Heart right ventricle (tissue), 16 donors: ENCODE measurements around the gene E2F1. TPM values are rescaled to one million over a fixed set of nuclear protein-coding genes. Genes with fewer than 3 reads are reported as not detected.
A peak's percentile ranks its signal among the peaks of the same experiment; 100 is the strongest.

Experiments used
- ATAC-seq, 8 donors: fragments of 200-7000 bp; cut with Tn5 transposase; one replicate each; pipeline ENCODE4 v1.9.1; 2020; ENCODE audit warnings: mild to moderate bottlenecking in 8 of 8, moderate library complexity in 8 of 8, moderate number of reproducible peaks in 1 of 8
- DNase-seq, 2 donors: peaks; one replicate each; pipeline ENCODE4 v3.0.0-alpha.2; 2020
- H3K27ac ChIP-seq, 10 donors: fragments of 200-600 bp; sonication (generic) in 2 of 10; one replicate each; pipeline versions ENCODE4 v1.5.0 to v1.8.0; 2020 to 2022; ENCODE audit warnings: mild to moderate bottlenecking in 3 of 10
- H3K27me3 ChIP-seq, 7 donors: fragments of 200-600 bp; one replicate each; pipeline ENCODE4 v1.8.0; 2021 to 2022; ENCODE audit warnings: mild to moderate bottlenecking in 2 of 7
- H3K36me3 ChIP-seq, 9 donors: fragments of 200-600 bp; sonication (generic) in 1 of 9; one replicate each; pipeline versions ENCODE4 v1.5.0 to v1.8.0; 2020 to 2022; ENCODE audit warnings: mild to moderate bottlenecking in 2 of 9
- H3K4me1 ChIP-seq, 9 donors: fragments of 200-600 bp; sonication (generic) in 1 of 9; one replicate each; pipeline versions ENCODE4 v1.5.0 to v1.8.0; 2020 to 2022; ENCODE audit warnings: mild to moderate bottlenecking in 4 of 9
- H3K4me3 ChIP-seq, 10 donors: fragments of 200-600 bp; sonication (generic) in 2 of 10; one replicate each; pipeline versions ENCODE4 v1.5.0 to v1.8.0; 2020 to 2022; ENCODE audit warnings: mild to moderate bottlenecking in 7 of 10, moderate library complexity in 2 of 10
- H3K9me3 ChIP-seq, 11 donors: fragments of 200-600 bp in 10 of 11; sonication (generic) in 2 of 11; one replicate each; pipeline versions ENCODE4 v1.5.0 to v1.8.0; 2013 to 2022; ENCODE audit warnings: mild to moderate bottlenecking in 2 of 11, control low read depth in 1 of 11, moderate library complexity in 1 of 11
- CTCF ChIP-seq, 9 donors: fragments of 200-600 bp; sonication (generic) in 2 of 9; IDR thresholded peaks; one replicate each; pipeline versions ENCODE4 v1.5.0 to v1.8.0; 2021 to 2022; ENCODE audit warnings: antibody characterized with exemption in 9 of 9, mild to moderate bottlenecking in 5 of 9, moderate library complexity in 1 of 9
- WGBS, 2 donors: extraction: QIAGEN DNeasy Blood & Tissue Kit; methylation state at CpG; one replicate each; pipeline ENCODE4 v1.1.7; 2013; ENCODE audit warnings: inconsistent platforms in 1 of 2; 5-methylcytosine and 5-hydroxymethylcytosine counted together
- intact Hi-C, 10 donors: fragments of 100-400 bp; cut with DNase I; formaldehyde crosslinking; loops; one replicate each; pipeline versions ENCODE4 v1.11.1 to v1.14.2; 2022
- polyA plus RNA-seq, 2 donors: library from polyadenylated mRNA; stranded (reverse); fragments of 200-250 nt; gene quantifications; one replicate each; pipeline ENCODE4 v1.2.3, GENCODE V29; 2013
- total RNA-seq, 10 donors: library from RNA; stranded (reverse); fragmentation: NEBNext Ultra II Directional in 3 of 10; extraction: Animal tissue kit (Norgen Biotek cat#: 25700) in 3 of 10; gene quantifications; one replicate each; pipeline versions ENCODE4 v1.2.1 to v1.2.4, GENCODE V29; 2021 to 2023
- donor health status: Arrhythmogenic right ventricular cardiomyopathy.
- donor health status: ischemic (EF 13 %, LVEDD 7.1; RV severe dilation, severe dysfunction).
- donor health status: healthy with polysubstance abuse.
- donor health status: DM: no; HTN: yes; CAD: no.
- donor health status: DM: no; HTN: no; CAD: no.
- donor health status: ischemic (EF 25% LVEDD 6.9; RV normal size, moderate dysfunction).
- donor health status: ischemic (EF 25% LVEDD 5.7; RV mildly dilated, moderate dysfunction).
- donor health status: healthy.
- donor health status: DM: yes; HTN: yes; CAD: no.
- donor health status: Ischemic cardiomyopathy.
- donor health status: ischemic (EF 35%, LVEDD 5.7; RV mildly dilated, moderate dysfunction).
- donor health status: nonischemic (EF 11% LVEDD 7.7; RV severe dilation, severe dysfunction).
- donor health status: DM: yes; HTN: yes; CAD: no.
- donor health status: PGD.
- donor health status: ischemic (EF 29% LVEDD 5.4; RV normal size, mild dysfunction).
- donor health status: nonischemic (EF 23%, LVEDD 6.1; RV moderate dilation, normal function).

E2F1 gene
- total and polyA plus RNA-seq, 12 donors = 0.44 to 3.4 (median 1.2) TPM

- ATAC-seq = no peak
- WGBS, 2 donors = 74 to 77% methylated on average over 8 of the region's 8 CpGs
- peaks cover 0 to 47% (median 20%) of the 10 kb centered on the region in 9 donors for H3K4me1 ChIP-seq
- no peak for TF ChIP-seq CTCF (IDR thresholded peaks at IDR 0.05)
- DNase-seq = no peak
- H3K36me3 ChIP-seq = no peaks in the 10 kb centered on the region
- no peaks in the 10 kb centered on the region for H3K9me3 ChIP-seq
- no peaks in the 10 kb centered on the region for H3K27me3 ChIP-seq
- peak overlapping the region in 5 of 10 donors; percentile 10 to 56 (median 36) for H3K27ac ChIP-seq
- no peak overlapping the region for H3K4me3 ChIP-seq
- intact Hi-C loops = loop anchor here in 1 of 10 donors (5.0 kb wide), 1 partner anchor 45 kb away; the partner anchor contains the start of gene ZNF341
Observed at GRCh38 chr20:33687370-33687915, 1.3 kb upstream of the E2F1 start.

DNA sequence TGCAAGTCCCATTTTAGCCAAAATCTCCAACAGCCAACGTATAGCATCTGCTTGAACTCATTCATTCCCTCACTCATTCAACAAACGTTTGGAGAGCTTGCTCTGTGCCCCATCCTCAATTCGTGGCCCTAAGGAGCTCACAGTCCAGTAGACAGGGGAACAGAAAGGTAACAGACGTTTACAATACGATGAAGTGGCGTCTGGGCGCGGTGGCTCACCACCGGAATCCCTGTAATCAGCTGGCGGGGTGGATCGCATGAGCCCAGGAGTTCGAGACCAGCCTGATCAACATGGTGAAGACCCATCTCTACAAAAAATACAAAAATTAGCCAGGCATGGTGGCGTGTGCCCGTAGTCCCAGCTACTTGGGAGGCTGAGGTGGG lies 790 bp upstream of the E2F1 start:
- no peak for TF ChIP-seq CTCF (IDR thresholded peaks at IDR 0.05)
- intact Hi-C loops = loop anchor here in 1 of 10 donors (5.0 kb wide), 1 partner anchor 45 kb away; the partner anchor contains the start of gene ZNF341
- ATAC-seq = no peak

GRCh38 chr20:33685328-33686099 lies 671 bp downstream of the E2F1 start:
- H3K4me3 ChIP-seq = peak overlapping the region in 8 of 10 donors; percentile 21 to 50 (median 40)
- H3K36me3 ChIP-seq = no peaks in the 10 kb centered on the region
- intact Hi-C loops = loop anchor here in 1 of 10 donors (5.0 kb wide), 1 partner anchor 47 kb away; the partner anchor contains the start of gene ZNF341
- no peaks in the 10 kb centered on the region for H3K9me3 ChIP-seq
- no peaks in the 10 kb centered on the region for H3K27me3 ChIP-seq
- 3 to 4% methylated on average over 45 to 53 of the region's 53 CpGs for WGBS, 2 donors
- H3K27ac ChIP-seq = peak overlapping the region in 1 of 10 donors; percentile 5
- H3K4me1 ChIP-seq = peaks cover 0 to 46% (median 20%) of the 10 kb centered on the region in 9 donors
- no peak for ATAC-seq
- DNase-seq = no peak
- TF ChIP-seq CTCF (IDR thresholded peaks at IDR 0.05) = no peak

More for the DNA sequence above, 790 bp upstream of the E2F1 start:
- peak overlapping the region in 8 of 10 donors; percentile 10 to 56 (median 36) for H3K27ac ChIP-seq
- H3K4me3 ChIP-seq = peak overlapping the region in 6 of 10 donors; percentile 30 to 50 (median 42)
- DNase-seq = no peak
- peaks cover 0 to 47% (median 20%) of the 10 kb centered on the region in 9 donors for H3K4me1 ChIP-seq
- no peaks in the 10 kb centered on the region for H3K27me3 ChIP-seq
- 83% methylated on average over 14 of the region's 14 CpGs for WGBS, 2 donors
- no peaks in the 10 kb centered on the region for H3K9me3 ChIP-seq
- H3K36me3 ChIP-seq = no peaks in the 10 kb centered on the region

GRCh38 chr20:33684533-33685327 lies 1.5 kb downstream of the E2F1 start:
- Histone ChIP-seq H3K9me3 (no peaks in the 10 kb centered on the region), H3K4me3 (peak overlapping the region in 2 of 10 donors; percentile 40 to 50), H3K36me3 (no peaks in the 10 kb centered on the region), H3K27ac (peak overlapping the region in 1 of 10 donors; percentile 5), H3K27me3 (no peaks in the 10 kb centered on the region), H3K4me1 (peaks cover 0 to 38% (median 20%) of the 10 kb centered on the region in 9 donors)
- TF ChIP-seq CTCF (IDR thresholded peaks at IDR 0.05) = no peak
- WGBS, 2 donors = 41% methylated on average over 10 of the region's 10 CpGs
- intact Hi-C loops = loop anchor here in 1 of 10 donors (5.0 kb wide), 1 partner anchor 48 kb away; the partner anchor contains the start of gene ZNF341
- no peak for ATAC-seq
- no peak for DNase-seq
